ENCODE results near the gene PSMA1. TPM values are rescaled to one million over a fixed set of nuclear protein-coding genes. Genes with fewer than 3 reads are reported as not detected.
"Not testable (repeated sequence)": the region's sequence is repeated elsewhere in the genome, so short reads cannot be mapped to it uniquely, and the experiment has no call there.

The PSMA1 gene
- total RNA-seq, 4 donors from 2014 or later, result 61.9 to 117 (median 83.2) TPM

DNA sequence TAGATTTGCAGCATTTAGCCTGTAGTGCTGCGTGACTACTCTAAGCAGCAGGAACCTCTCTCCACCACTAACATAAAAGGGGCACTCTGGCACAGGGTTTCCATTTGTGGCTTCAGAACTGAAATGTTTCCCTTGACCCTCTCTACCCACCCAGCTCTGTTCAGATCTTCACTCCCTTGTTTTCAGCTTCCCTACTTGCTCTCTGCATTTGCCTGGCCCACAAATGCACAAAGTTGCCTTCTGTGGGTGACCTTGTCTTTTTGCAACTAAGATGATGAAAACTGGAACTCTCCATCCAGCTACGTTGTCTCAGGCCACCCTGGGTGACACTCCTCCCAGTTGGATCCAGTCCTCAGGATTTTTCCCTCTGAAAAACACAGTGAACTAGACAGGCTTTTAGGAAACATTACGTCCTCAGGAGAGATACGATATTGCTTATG is 19.8 kb upstream of the PSMA1 start:
- DNase-seq, result no peak
- Histone ChIP-seq H3K9me3 (no peaks in the 10 kb centered on the region), H3K4me1 (no peaks in the 10 kb centered on the region), H3K36me3 (no peaks in the 10 kb centered on the region), H3K27ac (peak overlapping the region in 2 of 4 donors; percentile 50 to 52), H3K4me3 (no peak overlapping the region), H3K27me3 (no peaks in the 10 kb centered on the region)
- TF ChIP-seq, protein P1, sequence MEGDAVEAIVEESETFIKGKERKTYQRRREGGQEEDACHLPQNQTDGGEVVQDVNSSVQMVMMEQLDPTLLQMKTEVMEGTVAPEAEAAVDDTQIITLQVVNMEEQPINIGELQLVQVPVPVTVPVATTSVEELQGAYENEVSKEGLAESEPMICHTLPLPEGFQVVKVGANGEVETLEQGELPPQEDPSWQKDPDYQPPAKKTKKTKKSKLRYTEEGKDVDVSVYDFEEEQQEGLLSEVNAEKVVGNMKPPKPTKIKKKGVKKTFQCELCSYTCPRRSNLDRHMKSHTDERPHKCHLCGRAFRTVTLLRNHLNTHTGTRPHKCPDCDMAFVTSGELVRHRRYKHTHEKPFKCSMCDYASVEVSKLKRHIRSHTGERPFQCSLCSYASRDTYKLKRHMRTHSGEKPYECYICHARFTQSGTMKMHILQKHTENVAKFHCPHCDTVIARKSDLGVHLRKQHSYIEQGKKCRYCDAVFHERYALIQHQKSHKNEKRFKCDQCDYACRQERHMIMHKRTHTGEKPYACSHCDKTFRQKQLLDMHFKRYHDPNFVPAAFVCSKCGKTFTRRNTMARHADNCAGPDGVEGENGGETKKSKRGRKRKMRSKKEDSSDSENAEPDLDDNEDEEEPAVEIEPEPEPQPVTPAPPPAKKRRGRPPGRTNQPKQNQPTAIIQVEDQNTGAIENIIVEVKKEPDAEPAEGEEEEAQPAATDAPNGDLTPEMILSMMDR (IDR thresholded peaks at IDR 0.05), result no peak
- no peak for TF ChIP-seq POLR2A (IDR thresholded peaks at IDR 0.05)

DNA sequence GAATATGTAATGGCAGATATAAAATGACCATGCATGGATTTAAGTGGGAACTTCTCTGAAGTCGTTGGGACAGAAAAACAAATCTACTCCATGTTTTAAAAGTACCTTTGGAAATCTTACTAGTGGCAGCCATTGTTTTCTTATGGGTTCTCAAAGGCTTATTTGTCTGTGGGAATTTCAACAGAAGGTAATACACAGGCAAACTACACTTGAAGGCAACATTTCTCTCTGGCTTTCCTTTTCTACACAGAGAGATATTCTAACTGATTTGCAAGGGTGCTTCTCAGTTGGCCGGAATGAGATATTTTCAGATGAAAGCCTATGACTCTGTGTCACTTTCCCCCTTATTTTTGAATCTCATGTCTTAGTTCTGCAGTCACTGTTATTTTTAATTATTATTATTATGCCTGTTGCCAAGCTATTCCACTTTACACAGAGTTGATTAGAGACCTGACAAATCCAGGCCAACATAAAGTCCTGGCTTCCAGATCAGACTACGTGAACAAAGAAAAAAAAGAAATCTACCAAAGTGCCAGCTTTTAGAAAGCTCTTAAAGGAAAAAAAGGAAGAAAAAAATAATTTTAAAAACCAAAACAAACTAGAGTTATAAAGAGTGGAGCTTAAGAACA is 18.9 kb upstream of the PSMA1 start:
- no peak for DNase-seq
- H3K4me3 ChIP-seq, result no peak overlapping the region
- no peaks in the 10 kb centered on the region for H3K4me1 ChIP-seq
- no peak for TF ChIP-seq POLR2A (IDR thresholded peaks at IDR 0.05)
- TF ChIP-seq, protein P1 (IDR thresholded peaks at IDR 0.05), result no peak
- no peaks in the 10 kb centered on the region for H3K27me3 ChIP-seq
- H3K27ac ChIP-seq, result no peak overlapping the region
- H3K36me3 ChIP-seq, result no peaks in the 10 kb centered on the region
- no peaks in the 10 kb centered on the region for H3K9me3 ChIP-seq

DNA sequence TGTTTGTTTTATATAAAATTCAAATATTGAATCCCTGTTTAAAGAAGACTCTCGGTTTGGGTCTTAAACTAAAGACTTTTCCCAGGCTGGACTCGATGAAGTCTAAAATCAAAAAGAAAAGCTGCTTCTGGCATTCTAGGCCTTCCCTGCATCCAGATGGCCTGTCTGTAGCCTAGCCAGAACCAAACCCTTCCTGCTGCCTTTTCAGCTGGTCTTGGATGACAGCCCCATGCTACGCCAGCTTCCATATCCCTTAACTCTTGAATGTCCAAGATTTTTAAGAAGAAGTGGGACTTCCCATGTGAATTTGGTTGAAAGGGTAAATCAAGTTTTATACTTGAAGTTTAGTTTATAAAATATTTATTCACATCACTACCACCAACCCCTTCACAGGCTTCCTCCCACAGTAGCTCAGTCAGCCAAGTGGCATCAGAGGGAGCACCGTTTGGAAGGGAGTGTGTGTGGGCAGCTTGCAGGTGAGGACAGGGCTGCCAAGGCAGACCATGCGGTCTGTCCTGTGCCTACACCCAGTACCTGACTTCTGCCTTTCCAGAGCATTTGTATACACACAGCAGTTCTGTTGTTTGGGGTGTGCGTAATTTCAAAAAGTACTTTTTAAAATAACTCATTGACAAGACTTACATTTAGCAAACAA is 18.2 kb upstream of the PSMA1 start:
- no peak overlapping the region for H3K27ac ChIP-seq
- no peaks in the 10 kb centered on the region for H3K27me3 ChIP-seq
- H3K4me1 ChIP-seq, result no peaks in the 10 kb centered on the region
- TF ChIP-seq, protein P1 (IDR thresholded peaks at IDR 0.05), result no peak
- TF ChIP-seq POLR2A (IDR thresholded peaks at IDR 0.05), result no peak
- H3K9me3 ChIP-seq, result no peaks in the 10 kb centered on the region
- no peaks in the 10 kb centered on the region for H3K36me3 ChIP-seq
- DNase-seq, result no peak
- H3K4me3 ChIP-seq, result no peak overlapping the region

DNA sequence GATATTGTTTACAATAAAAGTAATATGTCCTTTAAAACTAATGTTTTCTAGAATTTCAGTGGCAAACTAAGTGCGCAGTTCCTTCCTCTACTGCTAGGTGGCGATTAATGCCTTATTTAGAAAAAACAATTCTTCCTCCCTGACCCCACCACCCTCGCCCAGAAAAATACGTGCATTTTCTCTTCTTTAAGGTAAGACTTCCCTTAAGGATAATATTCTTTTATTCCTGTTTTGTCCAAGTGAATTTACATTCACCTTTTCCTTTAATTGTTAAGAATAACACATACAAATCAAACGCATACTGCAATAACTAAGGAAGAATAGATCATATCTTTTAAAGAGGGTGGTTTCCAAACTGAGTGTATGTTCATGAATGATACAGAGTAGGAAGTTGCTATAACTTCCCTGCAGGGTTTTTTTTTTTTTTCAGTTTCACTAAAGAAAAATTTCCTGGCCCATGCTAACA is 17.0 kb upstream of the PSMA1 start:
- Histone ChIP-seq H3K27ac (peak overlapping the region in 1 of 4 donors; percentile 25), H3K36me3 (no peaks in the 10 kb centered on the region), H3K9me3 (no peaks in the 10 kb centered on the region), H3K4me1 (no peaks in the 10 kb centered on the region), H3K27me3 (no peaks in the 10 kb centered on the region), H3K4me3 (no peak overlapping the region)
- DNase-seq, result peak in 2 of 3 donors; percentile 57 to 76
- TF ChIP-seq POLR2A (IDR thresholded peaks at IDR 0.05), result no peak
- TF ChIP-seq, protein P1 (IDR thresholded peaks at IDR 0.05), result peak; percentile 70 to 88 (median 82)

DNA sequence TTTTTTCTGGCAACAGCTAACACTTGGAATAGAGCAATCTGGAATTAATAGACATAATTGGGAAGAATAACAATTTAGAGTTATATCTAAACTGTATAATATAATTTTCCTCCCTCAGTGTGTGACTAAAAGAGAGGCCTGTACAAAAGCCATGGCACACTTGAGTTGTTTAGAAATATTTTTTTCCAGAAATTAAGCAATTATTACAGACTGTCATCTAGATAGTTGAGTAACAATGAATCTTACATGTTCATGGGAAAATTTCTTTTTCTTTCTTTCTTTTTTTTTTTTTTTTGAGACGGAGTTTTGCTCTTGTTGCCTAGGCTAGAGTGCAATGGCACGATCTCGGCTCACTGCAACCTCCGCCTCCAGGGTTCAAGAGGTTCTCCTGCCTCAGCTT is 15.0 kb upstream of the PSMA1 start:
- not testable (repeated sequence) for H3K36me3 ChIP-seq, H3K4me3 ChIP-seq, H3K9me3 ChIP-seq, H3K27ac ChIP-seq, H3K4me1 ChIP-seq, DNase-seq, H3K27me3 ChIP-seq

DNA sequence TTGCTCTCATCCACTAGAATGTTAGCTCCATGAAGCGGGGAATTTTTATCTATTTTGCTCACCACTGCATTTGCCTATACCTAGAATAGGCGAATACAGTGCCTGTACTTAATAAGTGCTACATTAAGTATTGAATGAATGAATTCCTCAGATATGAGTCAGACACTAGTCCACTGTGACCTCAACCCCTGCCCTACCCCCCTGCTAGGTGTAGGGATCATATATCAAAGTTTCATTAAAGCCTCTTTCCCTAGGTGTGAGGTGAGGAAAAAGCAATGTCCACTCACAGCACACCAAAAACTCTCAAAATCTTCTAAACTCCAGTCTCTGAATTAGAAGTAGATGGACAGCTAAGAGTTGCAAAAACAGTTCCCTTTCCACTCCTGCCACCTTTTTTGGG is 9.8 kb upstream of the PSMA1 start:
- Histone ChIP-seq H3K27me3 (no peaks in the 10 kb centered on the region), H3K4me3 (no peak overlapping the region), H3K36me3 (no peaks in the 10 kb centered on the region), H3K27ac (no peak overlapping the region), H3K9me3 (no peaks in the 10 kb centered on the region), H3K4me1 (no peaks in the 10 kb centered on the region)
- DNase-seq, result no peak
- TF ChIP-seq, protein P1 (IDR thresholded peaks at IDR 0.05), result no peak
- TF ChIP-seq POLR2A (IDR thresholded peaks at IDR 0.05), result no peak
